HUES6 (cell line): ENCODE measurements around the gene CACTIN.
"Not testable (repeated sequence)": the region's sequence is repeated elsewhere in the genome, so short reads cannot be mapped to it uniquely, and the experiment has no call there.

Experiments used
- H3K27ac ChIP-seq: 2 replicates; pipeline ENCODE4 v1.7.0; 2013; ENCODE audit warnings: low read depth, mild to moderate bottlenecking, low read length, inconsistent platforms
- H3K27me3 ChIP-seq: 2 replicates; pipeline ENCODE4 v1.6.1; 2013; ENCODE audit warnings: low read length; ENCODE audit not compliant: control insufficient read depth, insufficient read depth
- H3K36me3 ChIP-seq: 2 replicates; pipeline ENCODE4 v1.6.1; 2013; ENCODE audit warnings: low read length; ENCODE audit not compliant: control insufficient read depth, insufficient read depth
- H3K4me1 ChIP-seq: 2 replicates; pipeline ENCODE4 v1.6.1; 2013; ENCODE audit warnings: low read length; ENCODE audit not compliant: control insufficient read depth, insufficient read depth
- H3K4me3 ChIP-seq: 2 replicates; pipeline ENCODE4 v1.5.1; 2013; ENCODE audit warnings: low read depth, low read length
- H3K9ac ChIP-seq: one replicate; pipeline ENCODE4 v1.6.1; 2013; ENCODE audit warnings: mild to moderate bottlenecking, low read length
- H3K9me3 ChIP-seq: 2 replicates; pipeline ENCODE4 v1.6.1; 2013; ENCODE audit warnings: low read depth, low read length; ENCODE audit not compliant: control insufficient read depth, insufficient read depth

The CACTIN gene

DNA sequence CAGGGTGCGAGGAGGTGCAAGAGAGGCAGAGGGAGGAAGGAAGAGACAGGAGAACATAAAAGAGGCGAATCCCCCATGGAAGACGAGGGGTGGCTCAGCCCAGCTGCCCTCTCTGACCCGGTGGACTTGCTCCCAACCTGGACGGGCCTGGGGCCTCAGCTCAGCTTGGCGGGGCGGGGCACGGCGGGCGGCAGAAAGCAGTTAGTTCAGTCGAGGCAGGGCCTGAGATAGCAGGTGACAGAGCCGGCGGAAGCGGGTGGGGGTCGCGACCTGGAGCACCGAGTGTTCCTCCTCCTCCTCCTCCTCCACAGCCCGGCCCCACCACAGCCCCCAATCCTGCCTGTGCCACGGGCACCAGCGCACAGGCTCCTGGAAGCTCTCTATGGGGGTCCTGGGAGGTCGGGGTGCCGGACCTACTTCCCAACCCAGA, 7.0 kb upstream of the CACTIN start:
- Histone ChIP-seq H3K4me1 (no peaks in the 10 kb centered on the region), H3K36me3 (peaks cover 40% of the 10 kb centered on the region)

DNA sequence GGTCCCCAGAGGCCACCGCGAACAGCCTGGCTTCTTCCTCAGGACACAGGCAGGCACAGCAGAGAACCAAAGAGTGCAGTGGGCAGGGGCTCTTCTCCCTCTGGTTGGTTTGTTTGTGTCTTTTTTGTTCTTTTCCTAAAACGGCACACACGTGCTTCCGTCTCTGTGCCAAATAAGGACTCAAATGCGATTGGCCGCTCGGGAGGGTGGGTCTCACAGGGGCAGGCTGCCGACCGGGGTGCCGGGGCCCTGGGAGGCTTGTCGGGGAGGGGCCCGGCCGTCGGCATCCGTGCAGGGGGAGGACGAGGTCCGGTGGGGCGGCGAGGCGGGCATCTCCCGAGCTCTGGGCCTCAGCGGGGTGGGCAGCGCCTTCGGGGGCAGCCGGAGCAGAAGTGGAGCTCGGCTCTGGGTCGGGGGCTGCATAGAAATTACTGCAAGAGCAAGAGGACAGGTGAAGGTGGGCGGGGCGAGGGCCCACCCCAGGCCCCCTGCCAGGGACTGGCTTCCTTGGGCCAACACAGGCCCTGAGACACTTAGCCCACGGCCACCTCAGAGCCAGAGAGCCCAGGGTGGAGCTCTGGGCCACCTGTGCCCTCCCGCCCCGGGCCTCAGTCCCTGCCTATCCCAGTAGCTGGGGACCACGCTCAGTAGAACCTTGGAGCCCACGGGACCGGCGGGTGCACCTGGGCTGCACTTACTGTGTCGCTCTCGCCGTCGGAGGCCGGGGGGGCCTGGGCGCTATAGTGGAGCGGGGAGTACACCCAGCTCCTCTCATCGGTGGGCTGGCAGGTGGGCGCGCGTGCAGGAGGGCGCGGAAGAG, 6.4 kb upstream of the CACTIN start:
- H3K4me3 ChIP-seq = no peak overlapping the region
- H3K27me3 ChIP-seq = no peaks in the 10 kb centered on the region
- H3K9me3 ChIP-seq = no peaks in the 10 kb centered on the region
- H3K36me3 ChIP-seq = peaks cover 34% of the 10 kb centered on the region
- no peaks in the 10 kb centered on the region for H3K4me1 ChIP-seq
- no peak overlapping the region for H3K27ac ChIP-seq
- H3K9ac ChIP-seq = no peak overlapping the region

More for the DNA sequence above, 7.0 kb upstream of the CACTIN start:
- no peak overlapping the region for H3K27ac ChIP-seq
- H3K4me3 ChIP-seq = no peak overlapping the region
- H3K9ac ChIP-seq = no peak overlapping the region
- no peaks in the 10 kb centered on the region for H3K27me3 ChIP-seq
- H3K9me3 ChIP-seq = no peaks in the 10 kb centered on the region

- Histone ChIP-seq H3K36me3 (peaks cover 27% of the 10 kb centered on the region), H3K9me3 (no peaks in the 10 kb centered on the region), H3K4me1 (no peaks in the 10 kb centered on the region), H3K4me3 (no peak overlapping the region), H3K27ac (no peak overlapping the region), H3K9ac (no peak overlapping the region), H3K27me3 (no peaks in the 10 kb centered on the region)
Observed at GRCh38 chr19:3632098-3632497, 5.5 kb upstream of the CACTIN start.

DNA sequence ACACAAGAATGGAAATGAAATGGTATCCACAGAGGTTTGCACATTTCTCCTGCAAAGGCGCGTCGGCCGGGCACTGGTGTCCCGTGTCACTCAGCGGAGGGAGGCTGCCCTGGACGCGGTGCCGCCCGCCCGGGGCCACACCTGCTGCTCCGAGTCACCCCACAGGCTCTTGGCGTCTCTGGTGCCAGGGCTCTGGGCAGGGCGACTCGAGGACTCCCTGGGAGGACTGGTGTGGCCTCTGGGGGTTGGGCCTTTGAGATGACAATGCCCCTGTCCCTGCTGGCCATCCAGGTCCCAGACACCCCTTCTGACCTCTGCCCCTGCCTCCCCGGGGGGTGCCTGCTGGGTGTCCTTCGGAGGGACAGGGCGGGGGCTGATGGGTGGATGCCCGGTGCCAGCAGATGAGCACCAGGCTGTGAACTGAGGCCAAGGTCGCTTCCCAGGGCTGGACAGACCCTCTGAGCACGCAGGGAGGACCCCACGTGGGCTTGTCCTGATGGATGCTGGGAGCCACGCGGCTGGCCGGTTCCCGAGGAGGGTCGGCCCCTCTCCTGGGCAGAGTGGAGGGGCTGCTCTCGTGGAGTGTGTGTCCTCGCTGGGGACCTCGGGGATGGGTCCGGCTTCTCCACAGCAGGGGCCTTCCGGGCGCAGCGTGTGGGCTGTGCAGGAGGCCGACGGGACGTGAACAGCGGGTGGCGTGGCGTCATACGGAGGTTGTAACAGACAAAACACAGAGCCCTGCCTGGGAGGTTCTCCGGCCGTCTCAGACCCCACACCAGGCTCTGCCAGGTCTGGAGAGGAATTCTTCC, 4.7 kb upstream of the CACTIN start:
- Histone ChIP-seq H3K27me3 (no peaks in the 10 kb centered on the region), H3K9ac (no peak overlapping the region), H3K27ac (no peak overlapping the region), H3K4me1 (no peaks in the 10 kb centered on the region), H3K4me3 (no peak overlapping the region), H3K36me3 (peaks cover 19% of the 10 kb centered on the region), H3K9me3 (no peaks in the 10 kb centered on the region)

GRCh38 chr19:3628766-3629165, 2.2 kb upstream of the CACTIN start:
- H3K4me1 ChIP-seq, H3K27ac ChIP-seq, H3K27me3 ChIP-seq, H3K9me3 ChIP-seq, H3K4me3 ChIP-seq, H3K9ac ChIP-seq: not testable (repeated sequence)
- peaks cover 17% of the 10 kb centered on the region for H3K36me3 ChIP-seq

GRCh38 chr19:3627351-3627723, 747 bp upstream of the CACTIN start:
- no peak overlapping the region for H3K27ac ChIP-seq
- H3K4me3 ChIP-seq = peak overlapping the region; percentile 32

DNA sequence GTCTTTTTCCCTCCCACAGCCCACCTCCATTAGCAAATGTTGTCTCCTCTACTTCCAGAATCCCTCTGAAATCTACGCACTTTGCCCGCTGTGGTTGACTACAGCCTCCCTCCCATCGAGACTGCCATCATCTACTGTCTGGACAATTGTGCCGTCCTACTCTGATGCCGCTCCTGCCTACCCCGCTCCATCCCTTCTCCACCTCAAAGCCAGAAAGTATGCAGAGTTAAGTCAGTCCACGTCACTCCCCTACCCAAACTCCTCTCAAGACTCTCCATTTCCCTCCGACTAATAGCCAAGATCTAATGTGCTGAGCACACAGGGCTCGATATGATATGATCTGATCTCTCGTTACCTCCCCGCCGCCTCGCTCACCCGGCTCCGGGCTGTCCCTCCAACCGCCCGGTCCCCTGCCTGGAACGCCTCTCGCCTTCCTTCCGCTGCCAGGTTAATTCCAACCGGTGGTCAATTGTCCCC, 556 bp downstream of the CACTIN start:
- H3K27me3 ChIP-seq = no peaks in the 10 kb centered on the region
- H3K4me1 ChIP-seq = no peaks in the 10 kb centered on the region
- peak overlapping the region; percentile 96 for H3K9ac ChIP-seq
- H3K36me3 ChIP-seq = peaks cover 20% of the 10 kb centered on the region
- no peaks in the 10 kb centered on the region for H3K9me3 ChIP-seq
- H3K27ac ChIP-seq = peak overlapping the region; percentile 94; the same call in 1 of the 2 replicates
- peak overlapping the region; percentile 92 for H3K4me3 ChIP-seq

More at GRCh38 chr19:3627351-3627723, 747 bp upstream of the CACTIN start:
- Histone ChIP-seq H3K36me3 (peaks cover 20% of the 10 kb centered on the region), H3K27me3 (no peaks in the 10 kb centered on the region), H3K9me3 (no peaks in the 10 kb centered on the region), H3K4me1 (no peaks in the 10 kb centered on the region), H3K9ac (no peak overlapping the region)

GRCh38 chr19:3623716-3624115, 2.9 kb downstream of the CACTIN start:
- H3K4me1 ChIP-seq = no peaks in the 10 kb centered on the region
- H3K36me3 ChIP-seq = peaks cover 34% of the 10 kb centered on the region
- H3K9ac ChIP-seq = peak overlapping the region; percentile 31
- H3K9me3 ChIP-seq = no peaks in the 10 kb centered on the region
- H3K27me3 ChIP-seq = no peaks in the 10 kb centered on the region
- no peak overlapping the region for H3K27ac ChIP-seq
- no peak overlapping the region for H3K4me3 ChIP-seq

DNA sequence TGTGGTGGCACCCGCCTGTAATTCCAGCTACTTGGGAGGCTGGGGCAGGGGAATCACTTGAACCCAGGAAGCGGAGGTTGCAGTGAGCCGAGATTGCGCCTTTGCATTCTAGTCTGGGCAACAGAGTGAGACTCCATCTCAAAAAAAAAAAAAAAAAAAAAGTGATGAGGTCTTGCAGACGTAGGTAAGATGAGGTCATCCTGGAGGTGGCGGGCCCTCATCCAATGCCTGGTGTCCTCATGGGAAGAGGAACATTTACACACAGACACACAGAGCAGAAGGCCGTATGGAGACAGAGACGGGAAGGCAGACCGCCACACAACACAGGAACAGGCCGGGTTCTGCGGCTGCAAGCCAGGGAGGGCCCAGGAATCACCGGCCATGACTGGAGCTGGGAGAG, 4.4 kb downstream of the CACTIN start:
- H3K9me3 ChIP-seq = no peaks in the 10 kb centered on the region
- no peak overlapping the region for H3K9ac ChIP-seq
- no peak overlapping the region for H3K4me3 ChIP-seq
- H3K4me1 ChIP-seq = peaks cover 3% of the 10 kb centered on the region; the same call in 1 of the 2 replicates
- peaks cover 39% of the 10 kb centered on the region for H3K36me3 ChIP-seq
- no peaks in the 10 kb centered on the region for H3K27me3 ChIP-seq
- no peak overlapping the region for H3K27ac ChIP-seq

GRCh38 chr19:3621689-3622088, 4.9 kb downstream of the CACTIN start:
- peaks cover 3% of the 10 kb centered on the region; the same call in 1 of the 2 replicates for H3K4me1 ChIP-seq
- H3K4me3 ChIP-seq = no peak overlapping the region
- peaks cover 44% of the 10 kb centered on the region for H3K36me3 ChIP-seq
- no peaks in the 10 kb centered on the region for H3K27me3 ChIP-seq
- H3K9ac ChIP-seq = no peak overlapping the region
- H3K27ac ChIP-seq = no peak overlapping the region
- H3K9me3 ChIP-seq = no peaks in the 10 kb centered on the region
